ENCODE data around the gene IRX5.
A peak's percentile ranks its signal among the peaks of the same experiment; 100 is the strongest.

IRX5 gene

DNA sequence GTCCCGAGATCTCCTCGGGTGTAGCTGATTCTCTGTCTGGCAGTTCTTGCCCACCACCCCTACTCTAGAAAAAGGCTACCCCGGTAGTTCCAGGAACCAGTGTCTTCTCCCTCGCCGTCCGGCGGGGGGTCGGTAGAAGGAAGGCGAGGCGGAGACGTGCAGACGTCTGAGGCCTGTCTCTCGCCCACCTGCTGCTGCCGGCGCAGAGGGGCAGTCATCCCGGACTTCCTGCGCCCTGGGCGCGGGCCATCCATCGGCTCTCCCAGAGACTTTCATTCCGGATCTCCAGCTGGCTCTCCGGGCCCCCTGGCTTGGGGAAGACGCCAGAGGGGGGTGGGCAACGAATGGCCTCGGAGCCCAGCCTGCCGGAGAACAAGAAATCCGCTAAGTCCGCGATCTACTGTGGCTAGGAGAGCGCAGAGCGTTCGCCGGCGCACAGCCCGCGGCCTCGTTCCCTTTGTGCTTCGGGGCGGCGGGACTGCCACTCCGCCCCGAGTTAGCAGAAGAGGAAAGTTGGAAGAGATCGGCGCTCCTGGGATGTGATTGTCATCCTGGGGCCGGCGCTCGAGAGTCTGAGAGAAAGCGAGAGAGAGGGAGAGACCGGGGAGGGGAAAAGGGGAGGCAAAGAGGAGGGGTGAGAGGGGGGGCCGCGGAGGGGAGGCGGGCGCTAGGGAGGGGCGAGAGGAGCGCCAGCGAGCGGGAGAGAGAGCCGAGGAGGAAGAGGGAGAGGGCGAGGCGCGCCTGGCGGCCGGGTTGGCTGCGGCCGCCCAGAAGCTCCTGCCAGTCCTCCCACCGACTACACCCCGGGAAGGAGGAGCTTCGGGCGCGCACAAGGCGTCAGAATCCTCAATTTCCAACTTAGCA is at the start of gene IRX5:
Gene IRX5, plus strand, starts transcription at position 861 of the 864 bp plus-strand sequence. CDS start 334 bp downstream, outside the sequence.
- peak within 1 kb of the TSS; percentile 62 for H3K27ac ChIP-seq
- ChIA-PET CTCF (interaction anchor here (0.6 to 1.1 kb wide), 7 partner anchors 112 to 974 kb away, joined by 3 to 7 read pairs (median 3); no protein-coding TSS in a partner anchor), POLR2A (ENCODE audit: low non-redundant PET) (interaction anchor here (0.6 kb wide), 1 partner anchor 21 kb away, joined by 7 read pairs; no protein-coding TSS in a partner anchor)
- peak; percentile 69 for DNase-seq (ENCODE audit: low spot score)
- TF ChIP-seq CTCF (conservative IDR thresholded peaks at IDR 0.05; ENCODE audit: low read depth): peak; percentile 22

DNA sequence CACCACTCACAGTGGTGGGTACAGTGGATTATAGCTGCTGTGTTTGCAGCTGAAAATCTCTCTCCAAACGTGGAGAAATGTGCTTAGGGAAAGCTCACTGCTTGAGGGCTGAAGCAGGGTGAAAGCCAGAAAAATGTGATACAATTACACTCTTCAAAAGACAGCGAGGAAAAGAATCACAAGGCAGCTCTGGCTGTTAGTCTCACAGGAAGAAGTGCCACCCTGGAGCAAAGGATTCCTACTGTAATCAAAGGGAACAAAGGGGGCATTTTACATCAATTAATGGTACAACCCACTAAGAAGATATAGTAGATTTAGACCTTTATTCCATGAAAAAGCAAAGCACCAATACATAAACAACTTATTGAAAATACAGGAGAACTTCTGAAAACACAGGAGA is 48.1 kb upstream of the IRX5 start:
- no peak overlapping the region for H3K27ac ChIP-seq
- no peak for DNase-seq (ENCODE audit: low spot score)
- TF ChIP-seq CTCF (conservative IDR thresholded peaks at IDR 0.05; ENCODE audit: low read depth): no peak
- POLR2A ChIA-PET (ENCODE audit: low non-redundant PET): no interaction called here
- CTCF ChIA-PET: no interaction called here

- no peak for DNase-seq (ENCODE audit: low spot score)
- ChIA-PET POLR2A (ENCODE audit: low non-redundant PET) (no interaction called here), CTCF (no interaction called here)
- no peak for TF ChIP-seq CTCF (conservative IDR thresholded peaks at IDR 0.05; ENCODE audit: low read depth)
- no peak overlapping the region for H3K27ac ChIP-seq
These were observed 47.3 kb upstream of the IRX5 start for GRCh38 chr16:54883358-54883757.

GRCh38 chr16:54886078-54886477 is 44.6 kb upstream of the IRX5 start:
- TF ChIP-seq CTCF (conservative IDR thresholded peaks at IDR 0.05; ENCODE audit: low read depth): no peak
- H3K27ac ChIP-seq: no peak overlapping the region
- CTCF ChIA-PET: no interaction called here
- POLR2A ChIA-PET (ENCODE audit: low non-redundant PET): no interaction called here
- no peak for DNase-seq (ENCODE audit: low spot score)

DNA sequence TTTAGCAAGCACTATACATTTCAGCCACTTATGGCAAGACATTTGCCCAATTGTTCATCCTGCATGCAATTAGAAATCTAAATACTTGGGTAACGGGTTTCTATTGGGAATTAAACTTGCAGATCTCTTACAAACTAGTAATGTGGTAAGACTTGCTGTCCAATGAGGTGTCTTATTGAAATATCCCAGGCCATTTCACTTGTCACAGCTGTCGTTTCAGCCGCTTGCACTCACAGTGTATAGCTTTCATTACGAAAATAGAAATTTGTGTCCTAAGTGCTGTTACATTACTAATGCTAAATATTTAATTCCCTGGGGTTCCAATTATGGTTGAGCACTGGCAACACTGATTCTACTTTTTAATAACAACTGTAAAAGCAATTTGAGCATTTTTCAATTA is 40.3 kb upstream of the IRX5 start:
- no peak overlapping the region for H3K27ac ChIP-seq
- ChIA-PET CTCF (no interaction called here), POLR2A (ENCODE audit: low non-redundant PET) (no interaction called here)
- DNase-seq (ENCODE audit: low spot score): no peak
- TF ChIP-seq CTCF (conservative IDR thresholded peaks at IDR 0.05; ENCODE audit: low read depth): no peak

DNA sequence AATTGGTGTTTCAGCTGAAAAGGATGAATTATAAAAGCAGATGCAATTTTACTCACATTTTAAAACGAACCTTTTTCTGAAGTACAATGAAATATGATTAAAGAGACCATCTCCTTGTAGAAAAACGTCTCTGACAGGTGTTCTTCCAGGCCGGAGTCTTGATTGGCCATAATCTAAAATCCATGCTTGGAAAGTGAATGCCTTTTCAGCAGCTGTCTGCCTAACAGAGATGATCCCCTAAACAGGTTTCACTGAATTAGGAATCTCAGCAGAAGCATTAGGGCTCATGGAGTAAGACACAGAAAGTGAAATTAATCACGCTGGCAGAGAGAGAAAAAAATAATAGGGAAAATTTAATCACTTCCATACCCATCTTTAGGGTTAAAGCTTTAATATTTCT is 39.3 kb upstream of the IRX5 start:
- no peak overlapping the region for H3K27ac ChIP-seq
- DNase-seq (ENCODE audit: low spot score): no peak
- TF ChIP-seq CTCF (conservative IDR thresholded peaks at IDR 0.05; ENCODE audit: low read depth): no peak
- POLR2A ChIA-PET (ENCODE audit: low non-redundant PET): no interaction called here
- CTCF ChIA-PET: interaction anchor here (0.7 kb wide), 1 partner anchor 18 kb away, joined by 4 read pairs; no protein-coding TSS in a partner anchor

Data from RWPE1 (cell line).